ENCODE data around the gene SLC38A9.
"Not testable (repeated sequence)": the region's sequence is repeated elsewhere in the genome, so short reads cannot be mapped to it uniquely, and the experiment has no call there.

The SLC38A9 gene

DNA sequence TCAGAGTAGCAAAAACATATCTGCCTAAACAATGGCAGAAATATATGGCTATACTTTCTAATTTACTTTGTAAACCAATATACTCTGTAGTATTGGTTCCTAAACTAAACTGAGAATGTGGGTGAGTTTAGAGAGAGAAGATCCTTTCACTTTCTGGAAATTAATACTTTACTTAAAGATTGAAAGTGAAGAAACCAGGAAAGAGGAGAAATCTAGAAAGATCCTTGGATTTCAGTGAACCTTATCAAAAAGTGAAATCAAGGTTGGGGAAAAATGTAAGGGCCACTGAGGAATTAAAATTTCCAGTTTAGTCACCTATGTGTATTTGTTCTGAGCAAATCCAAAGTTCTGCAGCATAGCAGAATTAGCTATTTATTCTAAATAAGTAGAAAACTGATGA, 5.9 kb downstream of the SLC38A9 start:
- Histone ChIP-seq H3K27ac (no peak overlapping the region), H3K27me3 (ENCODE audit: insufficient read depth, low read depth, severe bottlenecking) (no peaks in the 10 kb centered on the region), H3K9me3 (ENCODE audit: severe bottlenecking) (no peaks in the 10 kb centered on the region), H3K4me3 (ENCODE audit: low read depth, low read length) (no peak overlapping the region), H3K36me3 (no peaks in the 10 kb centered on the region)
- no peak for DNase-seq
- TF ChIP-seq, protein P1, sequence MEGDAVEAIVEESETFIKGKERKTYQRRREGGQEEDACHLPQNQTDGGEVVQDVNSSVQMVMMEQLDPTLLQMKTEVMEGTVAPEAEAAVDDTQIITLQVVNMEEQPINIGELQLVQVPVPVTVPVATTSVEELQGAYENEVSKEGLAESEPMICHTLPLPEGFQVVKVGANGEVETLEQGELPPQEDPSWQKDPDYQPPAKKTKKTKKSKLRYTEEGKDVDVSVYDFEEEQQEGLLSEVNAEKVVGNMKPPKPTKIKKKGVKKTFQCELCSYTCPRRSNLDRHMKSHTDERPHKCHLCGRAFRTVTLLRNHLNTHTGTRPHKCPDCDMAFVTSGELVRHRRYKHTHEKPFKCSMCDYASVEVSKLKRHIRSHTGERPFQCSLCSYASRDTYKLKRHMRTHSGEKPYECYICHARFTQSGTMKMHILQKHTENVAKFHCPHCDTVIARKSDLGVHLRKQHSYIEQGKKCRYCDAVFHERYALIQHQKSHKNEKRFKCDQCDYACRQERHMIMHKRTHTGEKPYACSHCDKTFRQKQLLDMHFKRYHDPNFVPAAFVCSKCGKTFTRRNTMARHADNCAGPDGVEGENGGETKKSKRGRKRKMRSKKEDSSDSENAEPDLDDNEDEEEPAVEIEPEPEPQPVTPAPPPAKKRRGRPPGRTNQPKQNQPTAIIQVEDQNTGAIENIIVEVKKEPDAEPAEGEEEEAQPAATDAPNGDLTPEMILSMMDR (IDR thresholded peaks at IDR 0.05; ENCODE audit: low read depth, low read length): no peak

DNA sequence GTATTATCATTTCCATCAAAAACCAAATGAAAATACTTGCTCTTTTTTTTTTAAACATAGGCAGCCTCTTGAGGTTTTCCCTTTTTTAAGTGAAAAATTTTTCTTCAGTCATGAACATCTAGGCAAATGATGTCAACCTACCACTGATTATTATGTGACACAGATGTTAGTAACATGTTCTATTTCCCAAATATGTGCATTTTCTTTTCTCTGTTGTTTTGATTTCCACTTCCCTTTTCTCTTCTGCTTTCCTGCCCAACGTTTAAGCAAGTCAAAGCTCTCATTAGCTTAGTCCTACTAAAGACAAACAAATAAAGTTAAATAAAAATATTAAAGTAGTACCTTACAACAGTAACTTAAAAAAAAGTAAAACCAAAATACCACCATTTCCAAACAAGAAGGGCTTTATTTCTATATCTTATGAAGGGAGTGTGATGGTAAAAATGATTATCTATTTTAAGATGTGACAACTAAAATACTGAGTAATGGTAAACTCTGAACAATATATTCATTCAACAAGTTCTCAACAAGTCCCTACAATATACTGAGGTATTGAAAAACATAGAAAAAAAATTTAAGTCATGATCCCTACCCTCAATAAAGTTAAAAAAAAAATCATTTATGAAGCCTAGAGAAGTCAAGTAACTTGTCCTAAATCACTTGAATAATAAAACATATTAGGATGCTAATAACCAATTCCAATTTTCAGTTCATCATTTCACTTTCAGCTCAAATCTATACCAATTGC, 9.4 kb downstream of the SLC38A9 start:
- TF ChIP-seq, protein P1 (IDR thresholded peaks at IDR 0.05; ENCODE audit: low read depth, low read length): no peak
- Histone ChIP-seq H3K9me3 (ENCODE audit: severe bottlenecking) (no peaks in the 10 kb centered on the region), H3K27me3 (ENCODE audit: insufficient read depth, low read depth, severe bottlenecking) (no peaks in the 10 kb centered on the region), H3K27ac (no peak overlapping the region), H3K4me3 (ENCODE audit: low read depth, low read length) (no peak overlapping the region), H3K36me3 (no peaks in the 10 kb centered on the region; the same call in 1 of the 2 replicates)
- no peak for DNase-seq

DNA sequence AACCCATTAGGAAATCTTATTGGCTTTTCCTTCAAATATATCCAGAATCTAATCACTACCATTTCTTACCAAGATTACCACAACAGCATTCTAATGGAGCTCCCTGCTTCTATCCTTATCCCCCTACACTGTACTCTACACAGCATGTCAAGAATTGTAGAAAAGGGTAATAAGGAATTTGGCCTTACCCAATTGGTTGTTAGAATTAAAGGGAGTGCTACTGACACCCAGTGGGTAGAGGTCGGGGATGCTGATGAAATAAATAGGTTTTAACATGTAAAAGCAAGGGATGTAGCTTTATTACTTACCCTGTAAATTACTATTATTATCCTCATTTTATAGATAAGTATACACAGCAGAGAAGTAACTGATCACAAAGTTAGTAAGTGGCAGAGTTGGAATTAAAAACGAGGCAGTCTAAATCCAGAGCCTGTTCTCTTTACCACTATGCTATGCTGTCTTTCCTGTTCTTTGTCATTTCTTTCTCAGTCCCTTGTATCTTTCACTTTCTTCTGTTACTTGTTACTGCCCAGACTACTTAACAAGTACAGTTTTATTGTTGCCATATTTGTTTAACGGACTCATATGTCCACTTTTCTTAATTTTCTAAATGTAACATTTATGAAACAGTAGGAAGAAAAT, 10.5 kb downstream of the SLC38A9 start:
- Histone ChIP-seq H3K4me3 (ENCODE audit: low read depth, low read length) (no peak overlapping the region), H3K9me3 (ENCODE audit: severe bottlenecking) (no peaks in the 10 kb centered on the region), H3K27me3 (ENCODE audit: insufficient read depth, low read depth, severe bottlenecking) (no peaks in the 10 kb centered on the region), H3K36me3 (peaks cover 8% of the 10 kb centered on the region), H3K27ac (no peak overlapping the region)
- no peak for DNase-seq
- TF ChIP-seq, protein P1 (IDR thresholded peaks at IDR 0.05; ENCODE audit: low read depth, low read length): no peak

DNA sequence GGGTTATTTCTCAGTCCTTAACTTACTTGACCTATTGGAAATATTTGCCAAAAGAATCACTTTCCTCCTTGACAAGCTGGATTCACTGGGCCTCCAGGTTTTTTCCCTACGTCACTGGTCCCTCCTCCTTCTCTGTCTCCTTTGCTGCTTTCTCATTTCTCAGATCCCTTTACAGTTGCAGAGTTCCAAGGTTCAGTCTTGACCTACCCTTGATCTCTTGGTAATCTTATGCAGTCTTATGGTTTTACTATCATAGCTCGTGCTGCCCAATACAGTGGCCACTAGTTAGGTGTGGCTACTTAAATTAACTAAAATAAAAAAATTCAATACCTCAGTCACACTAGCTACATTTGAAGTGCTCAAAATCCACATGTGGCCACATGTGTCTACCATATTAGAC, 11.4 kb downstream of the SLC38A9 start:
- H3K27ac ChIP-seq: no peak overlapping the region
- H3K4me3 ChIP-seq (ENCODE audit: low read depth, low read length): no peak overlapping the region
- peaks cover 8% of the 10 kb centered on the region for H3K36me3 ChIP-seq
- no peak for DNase-seq
- H3K9me3 ChIP-seq (ENCODE audit: severe bottlenecking): no peaks in the 10 kb centered on the region
- TF ChIP-seq, protein P1 (IDR thresholded peaks at IDR 0.05; ENCODE audit: low read depth, low read length): no peak
- H3K27me3 ChIP-seq (ENCODE audit: insufficient read depth, low read depth, severe bottlenecking): no peaks in the 10 kb centered on the region

DNA sequence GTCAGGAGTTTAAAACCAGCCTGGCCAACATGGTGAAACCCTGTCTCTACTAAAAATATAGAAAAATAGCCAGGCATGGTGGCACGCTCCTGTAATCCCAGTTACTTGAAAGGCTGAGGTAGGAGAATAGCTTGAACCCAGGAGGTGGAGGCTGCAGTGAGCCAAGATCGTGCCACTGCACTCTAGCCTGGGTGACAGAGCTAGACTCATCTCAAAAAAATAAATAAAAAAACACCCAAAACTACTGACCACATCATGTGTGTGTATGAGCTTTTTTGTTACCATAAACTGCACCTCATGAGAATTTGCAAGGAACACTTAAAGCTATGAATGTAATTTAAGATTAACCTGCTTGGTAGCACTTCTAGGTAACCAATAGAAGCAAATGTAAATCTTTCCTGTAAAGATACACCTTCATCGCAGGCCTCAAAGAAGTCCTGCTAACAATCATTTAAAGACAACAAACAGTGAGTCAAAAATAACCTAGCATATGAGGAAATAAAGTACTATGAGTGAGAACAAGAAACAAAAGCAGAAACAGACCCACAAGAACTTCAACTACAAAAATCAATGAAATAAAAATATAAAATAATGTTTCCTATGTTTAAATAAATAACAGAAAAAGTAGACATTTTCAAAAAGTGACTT, 13.0 kb downstream of the SLC38A9 start:
- Histone ChIP-seq H3K27me3 (ENCODE audit: insufficient read depth, low read depth, severe bottlenecking) (no peaks in the 10 kb centered on the region), H3K4me3 (ENCODE audit: low read depth, low read length) (no peak overlapping the region), H3K27ac (no peak overlapping the region), H3K9me3 (ENCODE audit: severe bottlenecking) (no peaks in the 10 kb centered on the region), H3K36me3 (peaks cover 8% of the 10 kb centered on the region)
- TF ChIP-seq, protein P1 (IDR thresholded peaks at IDR 0.05; ENCODE audit: low read depth, low read length): no peak
- no peak for DNase-seq

DNA sequence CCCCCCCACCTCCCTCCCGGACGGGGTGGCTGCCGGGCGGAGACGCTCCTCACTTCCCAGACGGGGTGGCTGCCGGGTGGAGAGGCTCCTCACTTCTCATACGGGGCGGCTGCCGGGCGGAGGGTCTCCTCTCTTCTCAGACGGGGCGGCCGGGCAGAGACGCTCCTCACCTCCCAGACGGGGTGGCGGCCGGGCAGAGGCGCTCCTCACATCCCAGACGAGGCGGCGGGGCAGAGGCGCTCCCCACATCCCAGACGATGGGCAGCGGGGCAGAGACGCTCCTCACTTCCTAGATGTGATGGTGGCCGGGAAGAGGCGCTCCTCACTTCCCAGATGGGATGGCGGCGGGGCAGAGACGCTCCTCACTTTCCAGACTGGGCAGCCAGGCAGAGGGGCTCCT, 15.4 kb downstream of the SLC38A9 start:
- H3K27ac ChIP-seq; H3K36me3 ChIP-seq; DNase-seq; H3K9me3 ChIP-seq (ENCODE audit: severe bottlenecking); H3K27me3 ChIP-seq (ENCODE audit: insufficient read depth, low read depth, severe bottlenecking); H3K4me3 ChIP-seq (ENCODE audit: low read depth, low read length): not testable (repeated sequence)
